ENCODE data around the gene GVQW3.

DNA sequence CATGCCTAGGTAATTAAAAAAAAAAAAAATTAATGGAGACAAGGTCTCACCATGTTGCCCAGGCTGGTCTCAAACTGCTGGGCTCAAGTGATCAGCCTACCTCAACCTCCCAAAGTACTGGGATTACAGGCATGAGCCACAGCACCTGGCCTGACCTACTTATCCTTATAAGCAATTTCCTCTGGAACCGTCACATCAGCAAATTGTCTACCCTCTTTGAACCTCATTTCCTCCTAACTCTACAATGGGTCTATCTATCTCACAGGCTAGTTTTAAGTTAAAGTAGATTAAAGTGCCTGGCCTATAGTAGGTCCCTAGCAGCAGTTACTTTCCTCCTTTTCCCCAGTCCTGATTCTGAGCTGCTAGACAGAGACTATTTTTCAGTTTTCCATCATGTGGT is 43.7 kb upstream of the GVQW3 start:
- TF ChIP-seq EZH2 (IDR thresholded peaks at IDR 0.05; ENCODE audit: borderline replicate concordance, insufficient read depth, low read depth, low read length, poor library complexity, severe bottlenecking), result no peak
- TF ChIP-seq, protein P1, sequence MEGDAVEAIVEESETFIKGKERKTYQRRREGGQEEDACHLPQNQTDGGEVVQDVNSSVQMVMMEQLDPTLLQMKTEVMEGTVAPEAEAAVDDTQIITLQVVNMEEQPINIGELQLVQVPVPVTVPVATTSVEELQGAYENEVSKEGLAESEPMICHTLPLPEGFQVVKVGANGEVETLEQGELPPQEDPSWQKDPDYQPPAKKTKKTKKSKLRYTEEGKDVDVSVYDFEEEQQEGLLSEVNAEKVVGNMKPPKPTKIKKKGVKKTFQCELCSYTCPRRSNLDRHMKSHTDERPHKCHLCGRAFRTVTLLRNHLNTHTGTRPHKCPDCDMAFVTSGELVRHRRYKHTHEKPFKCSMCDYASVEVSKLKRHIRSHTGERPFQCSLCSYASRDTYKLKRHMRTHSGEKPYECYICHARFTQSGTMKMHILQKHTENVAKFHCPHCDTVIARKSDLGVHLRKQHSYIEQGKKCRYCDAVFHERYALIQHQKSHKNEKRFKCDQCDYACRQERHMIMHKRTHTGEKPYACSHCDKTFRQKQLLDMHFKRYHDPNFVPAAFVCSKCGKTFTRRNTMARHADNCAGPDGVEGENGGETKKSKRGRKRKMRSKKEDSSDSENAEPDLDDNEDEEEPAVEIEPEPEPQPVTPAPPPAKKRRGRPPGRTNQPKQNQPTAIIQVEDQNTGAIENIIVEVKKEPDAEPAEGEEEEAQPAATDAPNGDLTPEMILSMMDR (IDR thresholded peaks at IDR 0.05), result no peak

Measured in B cell (primary cell).